Measurements from ENCODE around the gene BTBD9. TPM values are rescaled to one million over a fixed set of nuclear protein-coding genes. Genes with fewer than 3 reads are reported as not detected.

The BTBD9 gene
- total RNA-seq, 1 experiment from 2014 or later = 12.5 TPM

DNA sequence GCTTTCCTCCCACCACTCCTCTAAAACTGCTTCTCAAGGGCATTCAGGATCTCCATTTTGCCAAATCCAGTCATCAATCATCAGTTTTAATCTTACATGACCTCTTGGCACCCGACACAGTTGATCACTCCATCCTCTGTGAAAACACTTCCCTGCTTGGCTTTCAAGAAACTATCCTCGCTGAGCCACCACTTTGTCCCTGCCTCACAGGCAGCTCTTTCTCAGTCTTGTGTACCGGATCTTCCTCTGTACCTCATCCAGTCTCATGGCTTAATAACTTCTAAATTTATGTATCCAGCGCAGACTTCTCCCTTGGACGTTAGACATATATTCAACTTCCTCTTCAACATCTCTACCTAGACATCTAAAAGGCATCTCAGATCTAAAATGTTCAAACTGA, 89.9 kb downstream of the BTBD9 start:
- Mint-ChIP-seq H3K27me3 (ENCODE audit: insufficient read depth, unreplicated experiment) (no peaks in the 10 kb centered on the region), H3K9me3 (ENCODE audit: unreplicated experiment) (no peaks in the 10 kb centered on the region), H3K4me1 (ENCODE audit: insufficient read depth, unreplicated experiment) (peaks cover 1% of the 10 kb centered on the region), H3K36me3 (ENCODE audit: insufficient read depth, unreplicated experiment) (no peaks in the 10 kb centered on the region), H3K4me3 (ENCODE audit: unreplicated experiment) (no peak overlapping the region), H3K27ac (ENCODE audit: low read depth, unreplicated experiment) (no peak overlapping the region)
- CTCF ChIA-PET = interaction anchor here (0.7 kb wide), 1 partner anchor 18 kb away, joined by 3 read pairs; no protein-coding TSS in a partner anchor
- no TSS peak for BruUV-seq (replicated peaks)
- no peak for DNase-seq (ENCODE audit: unreplicated experiment)
- TF ChIP-seq, protein P1, sequence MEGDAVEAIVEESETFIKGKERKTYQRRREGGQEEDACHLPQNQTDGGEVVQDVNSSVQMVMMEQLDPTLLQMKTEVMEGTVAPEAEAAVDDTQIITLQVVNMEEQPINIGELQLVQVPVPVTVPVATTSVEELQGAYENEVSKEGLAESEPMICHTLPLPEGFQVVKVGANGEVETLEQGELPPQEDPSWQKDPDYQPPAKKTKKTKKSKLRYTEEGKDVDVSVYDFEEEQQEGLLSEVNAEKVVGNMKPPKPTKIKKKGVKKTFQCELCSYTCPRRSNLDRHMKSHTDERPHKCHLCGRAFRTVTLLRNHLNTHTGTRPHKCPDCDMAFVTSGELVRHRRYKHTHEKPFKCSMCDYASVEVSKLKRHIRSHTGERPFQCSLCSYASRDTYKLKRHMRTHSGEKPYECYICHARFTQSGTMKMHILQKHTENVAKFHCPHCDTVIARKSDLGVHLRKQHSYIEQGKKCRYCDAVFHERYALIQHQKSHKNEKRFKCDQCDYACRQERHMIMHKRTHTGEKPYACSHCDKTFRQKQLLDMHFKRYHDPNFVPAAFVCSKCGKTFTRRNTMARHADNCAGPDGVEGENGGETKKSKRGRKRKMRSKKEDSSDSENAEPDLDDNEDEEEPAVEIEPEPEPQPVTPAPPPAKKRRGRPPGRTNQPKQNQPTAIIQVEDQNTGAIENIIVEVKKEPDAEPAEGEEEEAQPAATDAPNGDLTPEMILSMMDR (IDR thresholded peaks at IDR 0.05; ENCODE audit: unreplicated experiment) = no peak
- intact Hi-C loops (cut with micrococcal nuclease) = no loop called here
- POLR2A ChIA-PET = no interaction called here

DNA sequence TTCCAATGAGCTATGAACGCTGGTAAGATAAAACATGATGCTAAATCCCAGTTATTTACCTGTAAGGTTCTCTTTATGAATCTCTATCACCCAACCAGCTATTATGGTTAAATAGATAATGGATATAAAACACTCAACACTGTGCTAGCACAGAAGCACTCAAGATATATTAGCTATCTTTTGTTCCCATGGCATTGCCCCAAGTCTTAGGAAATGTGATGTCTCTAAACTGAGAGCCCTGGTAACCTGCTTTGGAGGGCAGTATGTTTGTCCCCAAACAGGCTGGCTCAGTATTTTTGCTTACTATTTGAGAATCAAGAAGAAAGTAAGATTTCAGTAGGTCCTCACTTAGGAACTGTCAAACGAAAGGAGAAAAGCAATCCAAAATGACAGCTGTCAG, 90.5 kb downstream of the BTBD9 start:
- intact Hi-C loops (cut with micrococcal nuclease) = no loop called here
- no peaks in the 10 kb centered on the region for H3K36me3 Mint-ChIP-seq (ENCODE audit: insufficient read depth, unreplicated experiment)
- H3K4me1 Mint-ChIP-seq (ENCODE audit: insufficient read depth, unreplicated experiment) = no peaks in the 10 kb centered on the region
- no peak for DNase-seq (ENCODE audit: unreplicated experiment)
- ChIA-PET CTCF (interaction anchor here (0.7 kb wide), 1 partner anchor 19 kb away, joined by 3 read pairs; no protein-coding TSS in a partner anchor), POLR2A (no interaction called here)
- no peaks in the 10 kb centered on the region for H3K9me3 Mint-ChIP-seq (ENCODE audit: unreplicated experiment)
- no peaks in the 10 kb centered on the region for H3K27me3 Mint-ChIP-seq (ENCODE audit: insufficient read depth, unreplicated experiment)
- TF ChIP-seq, protein P1 (IDR thresholded peaks at IDR 0.05; ENCODE audit: unreplicated experiment) = no peak
- H3K27ac Mint-ChIP-seq (ENCODE audit: low read depth, unreplicated experiment) = no peak overlapping the region
- no TSS peak for BruUV-seq (replicated peaks)
- H3K4me3 Mint-ChIP-seq (ENCODE audit: unreplicated experiment) = no peak overlapping the region

DNA sequence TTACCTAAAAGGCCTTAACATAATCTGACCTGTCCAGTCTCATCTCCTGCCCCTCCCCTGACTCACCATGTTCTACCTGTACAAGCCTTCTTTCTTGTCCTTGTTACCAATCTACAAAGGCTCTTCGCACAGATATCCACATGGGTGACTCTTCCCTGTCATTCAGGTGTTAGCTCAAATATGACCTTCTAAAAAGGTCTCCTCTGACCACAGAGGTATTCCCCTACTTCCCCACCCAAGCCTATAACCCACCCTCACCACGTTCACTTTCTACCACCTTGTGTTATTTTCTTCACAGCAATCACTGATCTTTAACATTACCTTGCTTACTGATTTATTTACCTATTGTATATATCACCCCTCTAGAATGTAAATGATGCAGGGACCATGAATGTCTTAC, 96.7 kb downstream of the BTBD9 start:
- intact Hi-C loops (cut with micrococcal nuclease) = no loop called here
- H3K36me3 Mint-ChIP-seq (ENCODE audit: insufficient read depth, unreplicated experiment) = no peaks in the 10 kb centered on the region
- TF ChIP-seq, protein P1 (IDR thresholded peaks at IDR 0.05; ENCODE audit: unreplicated experiment) = no peak

DNA sequence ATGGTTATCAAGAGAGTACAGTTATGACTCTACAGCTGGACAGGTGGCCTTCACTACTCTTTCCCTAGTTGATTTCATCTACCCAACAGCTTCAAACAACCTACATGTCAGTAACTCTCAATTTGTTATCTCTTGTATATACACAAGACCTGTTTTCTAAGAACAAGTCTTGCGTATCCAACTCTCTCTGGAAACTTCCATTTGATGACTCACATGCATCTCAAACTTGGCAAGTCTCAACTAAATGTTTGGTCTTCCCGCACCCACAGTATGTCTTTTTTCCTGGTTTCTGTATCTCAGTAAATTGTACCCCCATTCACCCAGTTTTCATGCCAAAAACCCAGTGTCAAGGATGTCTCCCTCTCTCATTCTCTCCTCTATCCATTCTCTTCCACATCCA, 97.7 kb downstream of the BTBD9 start:
- ChIA-PET POLR2A (no interaction called here), CTCF (no interaction called here)
- Mint-ChIP-seq H3K4me1 (ENCODE audit: insufficient read depth, unreplicated experiment) (no peaks in the 10 kb centered on the region), H3K36me3 (ENCODE audit: insufficient read depth, unreplicated experiment) (no peaks in the 10 kb centered on the region), H3K4me3 (ENCODE audit: unreplicated experiment) (no peak overlapping the region), H3K27me3 (ENCODE audit: insufficient read depth, unreplicated experiment) (no peaks in the 10 kb centered on the region), H3K27ac (ENCODE audit: low read depth, unreplicated experiment) (no peak overlapping the region), H3K9me3 (ENCODE audit: unreplicated experiment) (no peaks in the 10 kb centered on the region)
- peak; percentile 27 for DNase-seq (ENCODE audit: unreplicated experiment)
- TF ChIP-seq, protein P1 (IDR thresholded peaks at IDR 0.05; ENCODE audit: unreplicated experiment) = no peak
- BruUV-seq (replicated peaks) = no TSS peak
- intact Hi-C loops (cut with micrococcal nuclease) = no loop called here

More for the DNA sequence above, 96.7 kb downstream of the BTBD9 start:
- Mint-ChIP-seq H3K9me3 (ENCODE audit: unreplicated experiment) (no peaks in the 10 kb centered on the region), H3K27me3 (ENCODE audit: insufficient read depth, unreplicated experiment) (no peaks in the 10 kb centered on the region), H3K4me3 (ENCODE audit: unreplicated experiment) (no peak overlapping the region), H3K27ac (ENCODE audit: low read depth, unreplicated experiment) (no peak overlapping the region), H3K4me1 (ENCODE audit: insufficient read depth, unreplicated experiment) (no peaks in the 10 kb centered on the region)
- POLR2A ChIA-PET = interaction anchor here (0.6 kb wide), 1 partner anchor 299 kb away, joined by 3 read pairs; no protein-coding TSS in a partner anchor
- CTCF ChIA-PET = interaction anchor here (0.7 kb wide), 1 partner anchor 138 kb away, joined by 3 read pairs; no protein-coding TSS in a partner anchor
- DNase-seq (ENCODE audit: unreplicated experiment) = no peak
- no TSS peak for BruUV-seq (replicated peaks)
